HEK293T (cell line): ENCODE results near the gene MAD1L1.

Experiments
- ELF4 ChIP-seq: fragments of 450-650 bp; IDR thresholded peaks from 2 replicates; pipeline ENCODE4 v1.6.1; 2017; ENCODE audit warnings: antibody characterized with exemption
- FOXM1 ChIP-seq: fragments of 450-650 bp; IDR thresholded peaks from 2 replicates; pipeline ENCODE4 v1.6.1; 2017; ENCODE audit warnings: mild to moderate bottlenecking, borderline replicate concordance
- LEF1 ChIP-seq: fragments of 450-650 bp; IDR thresholded peaks from 2 replicates; pipeline ENCODE4 v1.6.1; 2017; ENCODE audit warnings: mild to moderate bottlenecking, borderline replicate concordance
- SP1 ChIP-seq: fragments of 450-650 bp; IDR thresholded peaks from 2 replicates; pipeline ENCODE4 v1.6.1; 2017
- SUZ12 ChIP-seq: fragments of 450-650 bp; IDR thresholded peaks from 2 replicates; pipeline ENCODE4 v1.6.1; 2016; ENCODE audit warnings: mild to moderate bottlenecking
- ZNF384 ChIP-seq: fragments of 450-650 bp; IDR thresholded peaks from 2 replicates; pipeline ENCODE4 v1.6.1; 2016

DNA sequence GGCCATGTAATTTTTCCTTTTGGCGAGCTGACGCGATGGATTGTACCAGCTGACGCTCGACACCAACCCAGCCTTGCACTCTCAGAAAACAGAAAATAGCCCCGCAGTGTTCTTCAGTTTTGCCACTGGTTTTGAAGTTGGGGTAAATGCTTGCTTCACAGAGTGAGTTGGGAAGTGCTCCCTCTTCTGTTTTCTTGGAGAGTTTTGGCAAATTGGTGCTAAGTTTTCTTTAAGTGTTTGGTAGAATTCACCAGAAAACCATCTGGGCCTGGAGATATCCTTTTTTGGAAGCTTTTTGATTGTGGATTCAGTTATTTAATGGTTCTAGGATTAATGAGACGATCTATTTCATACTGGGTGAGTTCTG is 309.9 kb downstream of the MAD1L1 start:
- no peak for TF ChIP-seq ZNF384
- no peak for TF ChIP-seq FOXM1
- no peak for TF ChIP-seq SP1
- TF ChIP-seq SUZ12, result no peak
- TF ChIP-seq ELF4, result no peak
- no peak for TF ChIP-seq LEF1
